B cell (primary cell): ENCODE results near the gene PPP2R5E. TPM values are rescaled to one million over a fixed set of nuclear protein-coding genes. Genes with fewer than 3 reads are reported as not detected.

Source experiments
- ATAC-seq: fragments of 200-7000 bp; cut with Tn5 transposase; one replicate; pipeline ENCODE4 v1.10.0; 2021; ENCODE audit warnings: low read depth, mild to moderate bottlenecking, moderate number of reproducible peaks, moderate library complexity
- CTCF ChIA-PET: fragments of 350-600 bp; sonication (Branson Sonifier 250); formaldehyde crosslinking; loops from one replicate; lab custom pipeline; 2021; ENCODE audit warnings: antibody characterized with exemption, inconsistent platforms; lab: Charles Lee
- POLR2A ChIA-PET: fragments of 350-600 bp; sonication (Branson Sonifier 250); formaldehyde crosslinking; loops from one replicate; lab custom pipeline; 2021; ENCODE audit warnings: antibody characterized with exemption; lab: Charles Lee
- DNase-seq: peaks from one replicate; pipeline ENCODE4 v3.0.0; 2013
- H2AFZ ChIP-seq: 2 replicates; pipeline ENCODE4 v1.6.1; 2012; ENCODE audit warnings: mild to moderate bottlenecking, low read depth, low read length; ENCODE audit not compliant: insufficient read depth, poor library complexity, severe bottlenecking
- H3K27ac ChIP-seq, 2 donors: 1 replicate in 1 of 2; 2 replicates in 1 of 2; pipeline ENCODE4 v1.5.1; 2012 to 2013; ENCODE audit warnings: low read length in 2 of 2, mild to moderate bottlenecking in 2 of 2, moderate library complexity in 1 of 2
- H3K27me3 ChIP-seq, 4 experiments: fragments of 200-600 bp in 1 of 4; sonication (generic) in 1 of 4; replicated peaks in 1 of 4; 1 replicate in 2 of 4; 2 replicates in 2 of 4; pipeline versions ENCODE4 v1.6.1 to v1.7.0; 2013 to 2016; ENCODE audit warnings: low read length in 3 of 4, mild to moderate bottlenecking in 2 of 4, mixed read lengths in 1 of 4, moderate library complexity in 1 of 4; ENCODE audit not compliant: insufficient read depth in 4 of 4, control insufficient read depth in 3 of 4; ENCODE audit errors: control extremely low read depth in 1 of 4
- H3K36me3 ChIP-seq, 2 experiments: replicated peaks in 1 of 2; 1 replicate in 1 of 2; 2 replicates in 1 of 2; pipeline versions ENCODE4 v1.6.1 to v1.7.1; 2013; ENCODE audit warnings: low read length in 1 of 2; ENCODE audit not compliant: insufficient read depth in 2 of 2, control insufficient read depth in 1 of 2; ENCODE audit errors: control extremely low read depth in 1 of 2, extremely low read depth in 1 of 2
- H3K4me1 ChIP-seq, 2 donors: fragments of 200-600 bp in 1 of 2; sonication (generic) in 1 of 2; 1 replicate in 1 of 2; 2 replicates in 1 of 2; pipeline versions ENCODE4 v1.5.1 to v1.6.1; 2013 to 2017; ENCODE audit warnings: low read length in 2 of 2; ENCODE audit not compliant: control insufficient read depth in 2 of 2, insufficient read depth in 2 of 2
- H3K4me2 ChIP-seq: replicated peaks from 2 replicates; pipeline ENCODE3; 2012; ENCODE audit warnings: mild to moderate bottlenecking, low read depth, low read length; ENCODE audit not compliant: poor library complexity, severe bottlenecking
- H3K4me3 ChIP-seq, 5 experiments: fragments of 200-600 bp in 1 of 5; sonication (generic) in 1 of 5; 1 replicate in 3 of 5; 2 replicates in 2 of 5; pipeline versions ENCODE4 v1.5.1 to v1.7.0; 2011 to 2016; ENCODE audit warnings: low read length in 4 of 5, mild to moderate bottlenecking in 4 of 5, low read depth in 2 of 5, control low read depth in 1 of 5, moderate library complexity in 1 of 5; ENCODE audit not compliant: insufficient read depth in 1 of 5; ENCODE audit errors: control extremely low read depth in 1 of 5, extremely low read depth in 1 of 5
- H3K79me2 ChIP-seq: fragments of 200-600 bp; sonication (generic); one replicate; pipeline ENCODE4 v1.6.0; 2016; ENCODE audit warnings: low read length; ENCODE audit not compliant: control insufficient read depth, insufficient read depth
- H3K9ac ChIP-seq: fragments of 200-600 bp; sonication (generic); 2 replicates; pipeline ENCODE4 v1.6.1; 2017; ENCODE audit warnings: mild to moderate bottlenecking, low read length, moderate library complexity
- H3K9me3 ChIP-seq, 3 donors: one replicate each; pipeline versions ENCODE4 v1.6.1 to v1.7.1; 2013; ENCODE audit warnings: low read length in 2 of 3; ENCODE audit not compliant: control insufficient read depth in 2 of 3, insufficient read depth in 1 of 3; ENCODE audit errors: control extremely low read depth in 1 of 3
- H4K20me1 ChIP-seq: 2 replicates; pipeline ENCODE4 v1.6.0; 2012; ENCODE audit warnings: mild to moderate bottlenecking, low read length; ENCODE audit not compliant: insufficient read depth, control insufficient read depth, poor library complexity, severe bottlenecking
- H3K27ac Mint-ChIP-seq: one replicate; pipeline ENCODE4 v1.8.0; 2021; ENCODE audit warnings: mixed read lengths
- H3K27me3 Mint-ChIP-seq: one replicate; pipeline ENCODE4 v1.8.0; 2021; ENCODE audit warnings: mixed read lengths
- H3K4me1 Mint-ChIP-seq: one replicate; pipeline ENCODE4 v1.8.0; 2021; ENCODE audit warnings: mixed read lengths
- H3K4me3 Mint-ChIP-seq: one replicate; pipeline ENCODE4 v1.8.0; 2021; ENCODE audit warnings: mixed read lengths
- H3K9me3 Mint-ChIP-seq: one replicate; pipeline ENCODE4 v1.8.0; 2022; ENCODE audit warnings: mixed read lengths; ENCODE audit not compliant: insufficient read depth
- EZH2 ChIP-seq: IDR thresholded peaks from 2 replicates; pipeline ENCODE4 v1.6.1; 2012; ENCODE audit warnings: borderline replicate concordance, low read depth, mild to moderate bottlenecking, moderate library complexity, low read length; ENCODE audit not compliant: insufficient read depth, poor library complexity, severe bottlenecking
- WGBS: methylation state at CpG from one replicate; pipeline ENCODE4 v1.1.5; 2013; ENCODE audit warnings: missing lambda C conversion rate; ENCODE audit not compliant: insufficient coverage; 5-methylcytosine and 5-hydroxymethylcytosine counted together
- intact Hi-C: fragments of 100-400 bp; cut with micrococcal nuclease; formaldehyde crosslinking; loops from one replicate; pipeline ENCODE4 v1.10.0; 2022
- polyA plus RNA-seq: library from polyadenylated mRNA; depleted of rRNA; stranded (reverse); fragments of >200 nt; gene quantifications from 2 replicates; pipeline ENCODE4 v1.2.3, GENCODE V29; 2012
- total RNA-seq, 2 donors: library from RNA; stranded (reverse); fragments of 120-200 nt in 1 of 2; gene quantifications; 1 replicate in 1 of 2; 2 replicates in 1 of 2; pipeline versions ENCODE4 v1.2.3 to v1.2.4, GENCODE V29; 2013 to 2022
- TF ChIP-seq, protein P1 (sequence below): fragments of 200-600 bp; IDR thresholded peaks from one replicate; pipeline ENCODE4 v1.8.0; 2022; ENCODE audit warnings: antibody characterized with exemption, mild to moderate bottlenecking

The PPP2R5E gene
- total and polyA plus RNA-seq, 2 donors (not counting 1 experiment from before 2014, with no cell fraction given): 6.3 to 40.6 TPM

DNA sequence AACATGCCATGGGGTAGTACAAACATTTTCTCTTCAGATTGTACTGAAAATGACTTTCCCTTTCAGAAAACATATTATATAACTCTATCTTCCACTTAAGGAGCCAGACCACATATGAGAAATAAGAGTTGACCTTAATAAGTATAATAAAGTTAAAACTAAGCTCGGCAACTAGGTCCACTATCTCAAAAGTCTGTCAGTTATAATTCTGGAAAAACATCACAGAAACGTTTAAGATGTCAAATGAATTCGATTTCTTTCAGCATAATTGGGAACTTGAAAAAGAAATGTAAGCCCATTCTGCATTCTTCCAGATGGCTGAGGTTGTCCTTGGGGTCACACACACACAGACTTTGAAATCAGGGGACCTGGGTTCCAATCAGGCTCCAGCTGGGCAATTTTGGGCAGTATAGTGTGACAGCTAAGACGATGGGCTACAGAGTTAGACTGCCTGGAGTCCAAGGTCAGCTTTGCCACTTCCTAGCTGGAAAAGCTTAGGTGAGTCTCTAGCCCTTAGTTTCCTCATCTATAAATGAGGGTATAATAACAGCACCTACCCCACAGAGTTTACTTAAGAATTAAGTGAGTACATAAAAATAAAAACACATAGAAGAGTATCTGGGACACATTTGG lies 75.6 kb downstream of the PPP2R5E start:
- ChIA-PET POLR2A (no interaction called here), CTCF (no interaction called here)
- intact Hi-C loops: no loop called here
- H3K4me1 ChIP-seq: peaks cover 0 to 7% of the 10 kb centered on the region in 2 donors
- DNase-seq (no peak), ATAC-seq (no peak)
- H3K36me3 ChIP-seq: peaks cover 3 to 4% of the 10 kb centered on the region in 2 experiments
- peaks cover 77% of the 10 kb centered on the region for H3K79me2 ChIP-seq
- no peaks in the 10 kb centered on the region for H3K27me3 ChIP-seq
- no peak overlapping the region for H3K27ac Mint-ChIP-seq
- no peak overlapping the region for H3K4me3 Mint-ChIP-seq
- peaks cover 11% of the 10 kb centered on the region for H4K20me1 ChIP-seq
- no peak overlapping the region for H3K9ac ChIP-seq
- H3K27me3 Mint-ChIP-seq: no peaks in the 10 kb centered on the region
- TF ChIP-seq EZH2: no peak
- TF ChIP-seq, protein P1, sequence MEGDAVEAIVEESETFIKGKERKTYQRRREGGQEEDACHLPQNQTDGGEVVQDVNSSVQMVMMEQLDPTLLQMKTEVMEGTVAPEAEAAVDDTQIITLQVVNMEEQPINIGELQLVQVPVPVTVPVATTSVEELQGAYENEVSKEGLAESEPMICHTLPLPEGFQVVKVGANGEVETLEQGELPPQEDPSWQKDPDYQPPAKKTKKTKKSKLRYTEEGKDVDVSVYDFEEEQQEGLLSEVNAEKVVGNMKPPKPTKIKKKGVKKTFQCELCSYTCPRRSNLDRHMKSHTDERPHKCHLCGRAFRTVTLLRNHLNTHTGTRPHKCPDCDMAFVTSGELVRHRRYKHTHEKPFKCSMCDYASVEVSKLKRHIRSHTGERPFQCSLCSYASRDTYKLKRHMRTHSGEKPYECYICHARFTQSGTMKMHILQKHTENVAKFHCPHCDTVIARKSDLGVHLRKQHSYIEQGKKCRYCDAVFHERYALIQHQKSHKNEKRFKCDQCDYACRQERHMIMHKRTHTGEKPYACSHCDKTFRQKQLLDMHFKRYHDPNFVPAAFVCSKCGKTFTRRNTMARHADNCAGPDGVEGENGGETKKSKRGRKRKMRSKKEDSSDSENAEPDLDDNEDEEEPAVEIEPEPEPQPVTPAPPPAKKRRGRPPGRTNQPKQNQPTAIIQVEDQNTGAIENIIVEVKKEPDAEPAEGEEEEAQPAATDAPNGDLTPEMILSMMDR: no peak
- no peak overlapping the region for H2AFZ ChIP-seq
- no peaks in the 10 kb centered on the region for H3K9me3 Mint-ChIP-seq
- H3K9me3 ChIP-seq: no peaks in the 10 kb centered on the region
- 91% methylated on average over 3 of the region's 4 CpGs for WGBS
- peaks cover 33% of the 10 kb centered on the region for H3K4me1 Mint-ChIP-seq
- H3K27ac ChIP-seq: no peak overlapping the region
- no peak overlapping the region for H3K4me2 ChIP-seq
- H3K4me3 ChIP-seq: no peak overlapping the region

DNA sequence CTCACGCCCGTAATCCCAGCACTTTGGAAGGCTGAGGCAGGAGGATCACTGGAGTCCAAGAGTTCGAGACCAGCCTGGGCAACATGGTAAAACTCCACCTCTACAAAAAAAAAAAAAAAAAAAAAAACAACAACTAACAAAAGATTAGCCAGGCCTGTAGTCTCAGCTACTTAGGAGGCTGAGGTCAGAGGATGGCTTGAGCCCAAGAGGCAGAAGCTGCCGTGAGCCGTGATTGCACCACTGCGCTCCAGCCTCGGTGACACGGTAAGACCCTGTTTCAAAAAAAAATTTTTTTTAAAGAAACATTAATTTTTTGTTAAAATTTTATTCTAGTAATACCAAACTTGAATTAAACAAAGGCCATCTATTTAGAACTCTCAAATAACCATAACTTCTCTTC lies 77.8 kb downstream of the PPP2R5E start:
- TF ChIP-seq, protein P1: no peak
- no peak overlapping the region for H3K4me2 ChIP-seq
- no peak for ATAC-seq
- ChIA-PET CTCF (interaction anchor here (1.5 kb wide), 1 partner anchor 26 kb away, joined by 4 read pairs; no protein-coding TSS in a partner anchor), POLR2A (no interaction called here)
- peaks cover 7% of the 10 kb centered on the region for H4K20me1 ChIP-seq
- no peaks in the 10 kb centered on the region for H3K27me3 ChIP-seq
- H3K9ac ChIP-seq: no peak overlapping the region
- peaks cover 72% of the 10 kb centered on the region for H3K79me2 ChIP-seq
- no peak overlapping the region for H3K4me3 Mint-ChIP-seq
- H3K27me3 Mint-ChIP-seq: no peaks in the 10 kb centered on the region
- peaks cover 23% of the 10 kb centered on the region for H3K4me1 Mint-ChIP-seq
- intact Hi-C loops: no loop called here
- no peak for DNase-seq
- WGBS: no CpG with 5 or more reads among the region's 8 CpGs
- no peak overlapping the region for H3K27ac ChIP-seq
- no peaks in the 10 kb centered on the region for H3K9me3 ChIP-seq
- no peak overlapping the region for H2AFZ ChIP-seq
- H3K27ac Mint-ChIP-seq: no peak overlapping the region
- H3K9me3 Mint-ChIP-seq: no peaks in the 10 kb centered on the region
- no peak overlapping the region for H3K4me3 ChIP-seq
- peaks cover 6 to 7% of the 10 kb centered on the region in 2 experiments for H3K36me3 ChIP-seq
- H3K4me1 ChIP-seq: no peaks in the 10 kb centered on the region
